ENCODE measurements around the gene ZNF592. TPM values are rescaled to one million over a fixed set of nuclear protein-coding genes. Genes with fewer than 3 reads are reported as not detected.
A peak's percentile ranks its signal among the peaks of the same experiment; 100 is the strongest.
"Not testable (repeated sequence)": the region's sequence is repeated elsewhere in the genome, so short reads cannot be mapped to it uniquely, and the experiment has no call there.

ZNF592 gene
- total RNA-seq, 2 experiments from 2014 or later = 18.1 to 18.3 TPM

- no peaks in the 10 kb centered on the region for H3K36me3 Mint-ChIP-seq (ENCODE audit: low read depth)
- H3K27ac Mint-ChIP-seq = no peak overlapping the region
- no peaks in the 10 kb centered on the region for H3K4me1 Mint-ChIP-seq (ENCODE audit: low read depth)
- H3K4me3 Mint-ChIP-seq = no peak overlapping the region
- no peak for ATAC-seq
- ChIA-PET CTCF (no interaction called here), POLR2A (no interaction called here)
- no peaks in the 10 kb centered on the region for H3K27me3 Mint-ChIP-seq
- TF ChIP-seq CTCF (IDR thresholded peaks at IDR 0.05) = no peak
- intact Hi-C loops (cut with micrococcal nuclease) = loop anchor here (10.0 kb wide), 1 partner anchor 85 kb away; no protein-coding TSS in a partner anchor
- no peak for DNase-seq
- H3K9me3 Mint-ChIP-seq = no peaks in the 10 kb centered on the region
Measured at GRCh38 chr15:84840255-84840654, 91.9 kb downstream of the ZNF592 start.

GRCh38 chr15:84840741-84841429 lies 92.5 kb downstream of the ZNF592 start:
- CTCF ChIA-PET = no interaction called here
- no peak for DNase-seq
- H3K4me3 Mint-ChIP-seq = no peak overlapping the region
- TF ChIP-seq CTCF (IDR thresholded peaks at IDR 0.05) = no peak
- H3K9me3 Mint-ChIP-seq = no peaks in the 10 kb centered on the region
- H3K36me3 Mint-ChIP-seq (ENCODE audit: low read depth) = no peaks in the 10 kb centered on the region
- intact Hi-C loops (cut with micrococcal nuclease) = loop anchor here (10.0 kb wide), 1 partner anchor 84 kb away; no protein-coding TSS in a partner anchor
- no peaks in the 10 kb centered on the region for H3K27me3 Mint-ChIP-seq
- H3K4me1 Mint-ChIP-seq (ENCODE audit: low read depth) = no peaks in the 10 kb centered on the region
- ATAC-seq = no peak
- POLR2A ChIA-PET = no interaction called here
- H3K27ac Mint-ChIP-seq = no peak overlapping the region

- H3K4me3 Mint-ChIP-seq = no peak overlapping the region
- CTCF ChIA-PET = interaction anchor here (1.1 to 1.4 kb wide), 2 partner anchors 22 to 85 kb away, joined by 3 to 7 read pairs; no protein-coding TSS in a partner anchor
- no peaks in the 10 kb centered on the region for H3K27me3 Mint-ChIP-seq
- H3K27ac Mint-ChIP-seq = no peak overlapping the region
- H3K9me3 Mint-ChIP-seq = peaks cover 10% of the 10 kb centered on the region
- intact Hi-C loops (cut with micrococcal nuclease) = loop anchor here (10.0 kb wide), 1 partner anchor 82 kb away; no protein-coding TSS in a partner anchor
- ATAC-seq (no peak), DNase-seq (no peak)
- POLR2A ChIA-PET = no interaction called here
- H3K36me3 Mint-ChIP-seq (ENCODE audit: low read depth) = peaks cover 3% of the 10 kb centered on the region
- no peaks in the 10 kb centered on the region for H3K4me1 Mint-ChIP-seq (ENCODE audit: low read depth)
- TF ChIP-seq CTCF (IDR thresholded peaks at IDR 0.05) = no peak
Measured at GRCh38 chr15:84842781-84843180, 94.4 kb downstream of the ZNF592 start.

GRCh38 chr15:84844964-84845363 lies 96.6 kb downstream of the ZNF592 start:
- no peak overlapping the region for H3K27ac Mint-ChIP-seq
- peaks cover 3% of the 10 kb centered on the region for H3K36me3 Mint-ChIP-seq (ENCODE audit: low read depth)
- intact Hi-C loops (cut with micrococcal nuclease) = loop anchor here (10.0 kb wide), 1 partner anchor 80 kb away; no protein-coding TSS in a partner anchor
- ChIA-PET CTCF (interaction anchor here (0.6 to 2.7 kb wide), 10 partner anchors 15 to 1584 kb away, joined by 3 to 11 read pairs (median 4); no protein-coding TSS in a partner anchor), POLR2A (no interaction called here)
- no peaks in the 10 kb centered on the region for H3K4me1 Mint-ChIP-seq (ENCODE audit: low read depth)
- peaks cover 13% of the 10 kb centered on the region for H3K9me3 Mint-ChIP-seq
- TF ChIP-seq CTCF (IDR thresholded peaks at IDR 0.05) = no peak
- no peak overlapping the region for H3K4me3 Mint-ChIP-seq
- H3K27me3 Mint-ChIP-seq = no peaks in the 10 kb centered on the region
- DNase-seq = no peak
- ATAC-seq = no peak

- TF ChIP-seq CTCF (IDR thresholded peaks at IDR 0.05) = peak; percentile 83
- intact Hi-C loops (cut with micrococcal nuclease) = loop anchor here (10.0 kb wide), 1 partner anchor 79 kb away; no protein-coding TSS in a partner anchor
- H3K4me3 Mint-ChIP-seq; H3K36me3 Mint-ChIP-seq (ENCODE audit: low read depth); POLR2A ChIA-PET; H3K4me1 Mint-ChIP-seq (ENCODE audit: low read depth); H3K27me3 Mint-ChIP-seq; H3K27ac Mint-ChIP-seq: not testable (repeated sequence)
- CTCF ChIA-PET = interaction anchor here (0.6 to 2.7 kb wide), 10 partner anchors 12 to 83 kb away, joined by 3 to 11 read pairs (median 4); no protein-coding TSS in a partner anchor
- peak; percentile 69 for ATAC-seq
- peak; percentile 73 for DNase-seq
- H3K9me3 Mint-ChIP-seq = peaks cover 13% of the 10 kb centered on the region
Measured at GRCh38 chr15:84845631-84846030, 97.2 kb downstream of the ZNF592 start.
